ENCODE measurements around the gene RASD1. TPM values are rescaled to one million over a fixed set of nuclear protein-coding genes. Genes with fewer than 3 reads are reported as not detected.

Gene RASD1
- total RNA-seq, 1 donor from 2014 or later, result 50.8 TPM

- peak; percentile 25 for ATAC-seq
- DNase-seq, result peak; percentile 48
- intact Hi-C loops (cut with micrococcal nuclease), result no loop called here
These were observed 32.8 kb upstream of the RASD1 start for GRCh38 chr17:17528696-17529652.

GRCh38 chr17:17527956-17528500 is 31.8 kb upstream of the RASD1 start:
- ATAC-seq (no peak), DNase-seq (no peak)
- intact Hi-C loops (cut with micrococcal nuclease), result no loop called here

- intact Hi-C loops (cut with micrococcal nuclease), result no loop called here
- ATAC-seq, result peak; percentile 60
- peak; percentile 64 for DNase-seq
These were observed 31.3 kb upstream of the RASD1 start for GRCh38 chr17:17527534-17527933.

GRCh38 chr17:17526369-17526768 is 30.2 kb upstream of the RASD1 start:
- DNase-seq (peak; percentile 82), ATAC-seq (peak; percentile 91)
- intact Hi-C loops (cut with micrococcal nuclease), result no loop called here

- DNase-seq (peak; percentile 35), ATAC-seq (peak; percentile 29)
- intact Hi-C loops (cut with micrococcal nuclease), result no loop called here
These were observed 29.8 kb upstream of the RASD1 start for GRCh38 chr17:17525956-17526355.

- intact Hi-C loops (cut with micrococcal nuclease), result no loop called here
- ATAC-seq, result no peak
- DNase-seq, result peak; percentile 35
These were observed 29.1 kb upstream of the RASD1 start for GRCh38 chr17:17525311-17525710.

- ATAC-seq (no peak), DNase-seq (no peak)
- intact Hi-C loops (cut with micrococcal nuclease), result no loop called here
These were observed 27.7 kb upstream of the RASD1 start for GRCh38 chr17:17523731-17524490.

GRCh38 chr17:17523001-17523730 is 27.0 kb upstream of the RASD1 start:
- intact Hi-C loops (cut with micrococcal nuclease), result no loop called here
- ATAC-seq, result no peak
- peak; percentile 20 for DNase-seq

GRCh38 chr17:17520599-17521232 is 24.5 kb upstream of the RASD1 start:
- no peak for ATAC-seq
- intact Hi-C loops (cut with micrococcal nuclease), result no loop called here

GRCh38 chr17:17519886-17520285 is 23.7 kb upstream of the RASD1 start:
- ATAC-seq (no peak), DNase-seq (peak; percentile 16)
- intact Hi-C loops (cut with micrococcal nuclease), result no loop called here

More at GRCh38 chr17:17520599-17521232, 24.5 kb upstream of the RASD1 start:
- peak; percentile 22 for DNase-seq

GRCh38 chr17:17518951-17519350 is 22.8 kb upstream of the RASD1 start:
- intact Hi-C loops (cut with micrococcal nuclease), result no loop called here
- DNase-seq (peak; percentile 11), ATAC-seq (no peak)

- ATAC-seq (no peak), DNase-seq (peak; percentile 5)
- intact Hi-C loops (cut with micrococcal nuclease), result no loop called here
These were observed 21.8 kb upstream of the RASD1 start for GRCh38 chr17:17518014-17518413.

- intact Hi-C loops (cut with micrococcal nuclease), result no loop called here
- peak; percentile 21 for DNase-seq
- no peak for ATAC-seq
These were observed 20.9 kb upstream of the RASD1 start for GRCh38 chr17:17516941-17517720.

GRCh38 chr17:17515934-17516930 is 20.0 kb upstream of the RASD1 start:
- DNase-seq (no peak), ATAC-seq (no peak)
- intact Hi-C loops (cut with micrococcal nuclease), result no loop called here

GRCh38 chr17:17514993-17515933 is 19.1 kb upstream of the RASD1 start:
- ATAC-seq (no peak), DNase-seq (peak; percentile 19)
- intact Hi-C loops (cut with micrococcal nuclease), result no loop called here

Measured in left ventricle myocardium superior (tissue), 1 donor.